22Rv1 (cell line): ENCODE measurements around the gene HOXC13.

ENCODE experiments used
- H3K27ac ChIP-seq: fragments of 450-650 bp; 2 replicates; pipeline ENCODE4 v1.5.1; 2017
- ZFX ChIP-seq: fragments of 450-650 bp; IDR thresholded peaks from 2 replicates; pipeline ENCODE4 v1.6.1; 2017; ENCODE audit warnings: antibody characterized with exemption, borderline replicate concordance
- TF ChIP-seq, protein P1 (sequence below): fragments of 450-650 bp; IDR thresholded peaks from 2 replicates; pipeline ENCODE4 v1.5.1; 2017; ENCODE audit warnings: mild to moderate bottlenecking

Gene HOXC13

DNA sequence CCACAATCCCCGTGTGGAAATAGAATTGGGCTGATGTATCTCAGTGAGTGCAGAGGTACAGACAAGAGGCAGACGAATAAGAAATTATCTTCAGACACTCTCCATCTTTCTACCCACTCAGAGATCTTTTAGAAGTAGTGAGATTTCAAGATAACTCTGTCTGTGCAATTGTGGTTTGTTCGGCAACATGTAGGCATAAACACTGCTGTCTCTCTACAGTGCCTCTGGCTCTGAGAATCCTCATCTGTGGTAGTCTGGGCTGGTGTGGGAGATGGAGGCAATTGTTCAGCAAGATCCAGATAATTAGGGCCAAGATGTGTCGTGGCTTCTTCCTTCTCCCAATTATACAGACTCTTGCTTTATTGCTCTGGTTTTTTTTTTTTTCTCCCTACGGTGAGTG is 3.1 kb downstream of the HOXC13 start:
- TF ChIP-seq, protein P1, sequence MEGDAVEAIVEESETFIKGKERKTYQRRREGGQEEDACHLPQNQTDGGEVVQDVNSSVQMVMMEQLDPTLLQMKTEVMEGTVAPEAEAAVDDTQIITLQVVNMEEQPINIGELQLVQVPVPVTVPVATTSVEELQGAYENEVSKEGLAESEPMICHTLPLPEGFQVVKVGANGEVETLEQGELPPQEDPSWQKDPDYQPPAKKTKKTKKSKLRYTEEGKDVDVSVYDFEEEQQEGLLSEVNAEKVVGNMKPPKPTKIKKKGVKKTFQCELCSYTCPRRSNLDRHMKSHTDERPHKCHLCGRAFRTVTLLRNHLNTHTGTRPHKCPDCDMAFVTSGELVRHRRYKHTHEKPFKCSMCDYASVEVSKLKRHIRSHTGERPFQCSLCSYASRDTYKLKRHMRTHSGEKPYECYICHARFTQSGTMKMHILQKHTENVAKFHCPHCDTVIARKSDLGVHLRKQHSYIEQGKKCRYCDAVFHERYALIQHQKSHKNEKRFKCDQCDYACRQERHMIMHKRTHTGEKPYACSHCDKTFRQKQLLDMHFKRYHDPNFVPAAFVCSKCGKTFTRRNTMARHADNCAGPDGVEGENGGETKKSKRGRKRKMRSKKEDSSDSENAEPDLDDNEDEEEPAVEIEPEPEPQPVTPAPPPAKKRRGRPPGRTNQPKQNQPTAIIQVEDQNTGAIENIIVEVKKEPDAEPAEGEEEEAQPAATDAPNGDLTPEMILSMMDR: no peak
- no peak for TF ChIP-seq ZFX
- no peak overlapping the region for H3K27ac ChIP-seq

DNA sequence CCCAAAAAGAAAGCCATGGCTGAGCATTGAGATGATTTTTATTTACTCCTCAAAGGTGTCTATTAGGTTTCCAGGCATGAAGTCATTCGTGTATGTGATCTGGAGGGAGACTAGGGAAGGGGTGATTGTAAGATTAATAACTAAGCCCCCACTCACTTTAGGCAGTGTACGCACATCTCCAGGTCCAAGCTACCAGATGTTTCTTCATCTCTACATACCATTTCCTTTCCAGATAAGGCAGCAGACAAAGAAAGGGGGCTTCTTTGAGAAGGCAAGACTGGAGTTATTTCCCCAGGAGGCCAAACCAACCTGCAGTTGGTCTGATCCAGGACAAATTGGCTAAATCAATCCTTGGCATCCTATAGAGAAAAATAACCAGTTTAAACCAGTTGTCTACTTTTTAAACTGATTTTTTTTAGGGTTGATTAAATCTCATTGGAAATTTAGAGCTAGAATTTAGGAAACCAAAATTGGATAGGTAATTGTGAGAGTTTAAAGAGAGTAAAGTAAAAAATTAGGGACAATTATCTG is 3.9 kb downstream of the HOXC13 start:
- TF ChIP-seq, protein P1: no peak
- TF ChIP-seq ZFX: no peak

DNA sequence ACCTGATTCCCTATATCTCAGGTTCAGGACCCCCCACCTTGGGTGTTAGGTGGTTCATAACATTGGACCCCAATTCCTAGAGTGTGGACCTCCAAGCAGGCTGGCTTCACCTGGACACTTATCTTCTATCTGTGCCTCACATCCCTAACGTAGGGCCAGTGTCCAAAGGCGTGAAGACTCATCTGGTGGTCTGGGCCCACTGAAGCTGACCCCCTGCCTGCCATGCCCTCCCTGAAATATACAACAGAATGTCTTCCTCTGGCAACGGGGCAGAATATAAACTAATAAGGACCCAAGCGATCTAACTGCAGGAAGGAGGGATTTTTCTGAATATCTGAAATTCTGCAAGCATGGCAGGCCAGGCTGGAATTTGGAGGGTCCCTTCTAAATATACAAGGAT is 5.6 kb downstream of the HOXC13 start:
- TF ChIP-seq, protein P1: no peak
- no peak for TF ChIP-seq ZFX
- H3K27ac ChIP-seq: no peak overlapping the region

More for the DNA sequence above, 3.9 kb downstream of the HOXC13 start:
- no peak overlapping the region for H3K27ac ChIP-seq

DNA sequence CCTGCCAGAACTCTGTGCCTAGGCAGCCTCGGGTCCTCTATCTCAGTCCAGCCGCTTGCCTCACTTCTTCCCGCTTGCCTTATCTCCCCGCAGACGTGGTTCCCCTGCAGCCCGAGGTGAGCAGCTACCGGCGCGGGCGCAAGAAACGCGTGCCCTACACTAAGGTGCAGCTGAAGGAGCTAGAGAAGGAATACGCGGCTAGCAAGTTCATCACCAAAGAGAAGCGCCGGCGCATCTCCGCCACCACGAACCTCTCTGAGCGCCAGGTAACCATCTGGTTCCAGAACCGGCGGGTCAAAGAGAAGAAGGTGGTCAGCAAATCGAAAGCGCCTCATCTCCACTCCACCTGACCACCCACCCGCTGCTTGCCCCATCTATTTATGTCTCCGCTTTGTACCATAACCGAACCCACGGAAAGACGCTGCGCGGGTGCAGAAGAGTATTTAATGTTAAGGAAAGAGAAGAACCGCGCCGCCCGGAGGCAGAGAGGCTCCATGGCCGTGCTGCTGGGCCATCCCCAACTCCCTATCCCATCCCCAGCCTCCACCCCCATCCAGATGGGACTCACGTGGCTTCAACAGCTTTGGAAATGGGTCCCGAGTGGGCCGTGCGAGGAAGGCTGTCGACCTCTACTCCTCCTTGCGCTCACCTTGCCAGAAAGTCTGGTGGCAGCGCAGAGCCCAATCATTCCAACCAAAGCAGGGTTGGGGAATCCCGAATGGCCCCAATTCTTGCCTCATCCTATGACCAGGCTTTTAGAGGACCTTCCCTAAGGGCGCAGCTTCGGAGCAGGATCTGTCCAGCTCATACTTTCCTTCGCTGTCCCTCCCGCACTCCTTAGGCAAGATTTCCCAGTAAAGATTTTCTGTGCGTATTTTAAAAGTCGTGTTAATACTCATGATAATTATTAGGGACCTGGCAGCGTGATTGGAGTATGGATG is 6.5 kb downstream of the HOXC13 start:
- H3K27ac ChIP-seq: no peak overlapping the region
- no peak for TF ChIP-seq ZFX
- TF ChIP-seq, protein P1: no peak

DNA sequence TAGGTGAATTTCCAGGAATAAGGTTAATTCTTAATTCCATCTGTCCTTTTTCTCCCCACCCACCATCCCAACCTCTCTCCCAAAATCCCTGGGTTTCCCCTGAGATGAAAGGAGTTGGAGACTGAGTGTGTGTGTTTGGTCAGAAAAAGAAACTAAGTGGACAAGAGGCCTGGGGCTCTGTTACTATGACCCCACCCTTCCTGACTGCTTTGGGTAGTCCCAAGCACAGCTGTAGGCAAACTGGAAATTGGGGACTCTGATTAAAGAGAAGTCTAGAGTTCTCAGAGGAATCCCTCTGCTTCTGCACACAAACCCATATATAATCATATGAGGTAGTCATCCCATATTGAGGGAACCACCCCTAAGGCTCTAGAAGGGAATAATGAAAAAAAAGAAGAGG is 9.1 kb downstream of the HOXC13 start:
- no peak overlapping the region for H3K27ac ChIP-seq
- no peak for TF ChIP-seq ZFX
- TF ChIP-seq, protein P1: no peak

DNA sequence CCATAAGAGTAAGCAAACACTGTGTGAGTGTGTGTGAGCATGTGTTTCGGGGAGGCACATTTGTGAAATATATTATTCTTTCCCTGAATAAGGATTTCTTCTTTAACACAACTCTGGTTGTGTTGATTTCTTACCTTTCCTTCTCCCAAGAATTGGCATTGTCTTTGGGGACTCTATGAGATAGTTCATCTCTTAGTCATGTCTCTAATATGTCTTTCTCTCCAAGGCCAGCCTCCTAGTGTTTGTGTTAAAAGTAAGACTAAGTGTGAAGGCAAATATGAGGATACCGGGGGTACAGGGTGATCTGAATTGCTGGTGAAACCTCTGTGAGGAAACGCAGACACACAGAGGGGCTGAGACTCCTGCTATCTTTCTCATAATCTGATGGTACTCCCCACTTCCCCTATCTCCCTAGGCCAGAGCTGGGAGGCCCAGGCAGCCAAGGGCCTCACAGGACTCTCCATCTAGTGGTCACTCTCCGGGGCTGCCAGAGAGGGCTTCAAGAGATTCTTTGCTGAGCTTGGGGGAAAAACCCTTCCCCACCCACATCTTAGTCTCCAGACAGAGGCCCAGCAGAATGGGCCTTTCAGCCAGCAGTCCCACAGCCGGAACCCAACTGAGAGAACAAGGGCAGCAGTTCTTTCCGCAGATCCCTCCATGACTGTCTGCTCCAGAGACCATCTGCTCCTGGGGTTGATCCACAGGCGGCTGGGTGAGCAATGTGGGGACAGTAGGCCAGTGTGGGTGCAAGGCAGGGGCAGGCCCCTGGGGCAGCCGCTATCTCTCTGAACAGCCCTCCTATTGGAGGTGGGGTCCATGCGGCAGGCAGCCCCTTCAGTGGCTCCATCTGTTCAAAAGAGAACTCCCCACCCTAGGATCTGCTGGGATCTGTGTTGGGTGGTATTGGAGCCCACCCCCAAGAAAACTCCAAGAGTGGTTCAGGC is 10.3 kb downstream of the HOXC13 start:
- H3K27ac ChIP-seq: peak overlapping the region; percentile 66
- TF ChIP-seq, protein P1: no peak; the same call in 1 of the 2 replicates
- no peak for TF ChIP-seq ZFX
